ELF-1 (cell line): ENCODE data around the gene DLGAP1.
"Not testable (repeated sequence)": the region's sequence is repeated elsewhere in the genome, so short reads cannot be mapped to it uniquely, and the experiment has no call there.

Experiments
- DNase-seq: peaks from one replicate; pipeline ENCODE4 v3.0.0-alpha.2; 2016; ENCODE audit warnings: low read depth, low spot score

DLGAP1 gene

GRCh38 chr18:3472681-3473544, 982.2 kb downstream of the DLGAP1 start:
- DNase-seq, result no peak

- DNase-seq, result not testable (repeated sequence)
These were observed 983.0 kb downstream of the DLGAP1 start for GRCh38 chr18:3472121-3472520.

GRCh38 chr18:3471141-3471648, 983.9 kb downstream of the DLGAP1 start:
- no peak for DNase-seq

DNA sequence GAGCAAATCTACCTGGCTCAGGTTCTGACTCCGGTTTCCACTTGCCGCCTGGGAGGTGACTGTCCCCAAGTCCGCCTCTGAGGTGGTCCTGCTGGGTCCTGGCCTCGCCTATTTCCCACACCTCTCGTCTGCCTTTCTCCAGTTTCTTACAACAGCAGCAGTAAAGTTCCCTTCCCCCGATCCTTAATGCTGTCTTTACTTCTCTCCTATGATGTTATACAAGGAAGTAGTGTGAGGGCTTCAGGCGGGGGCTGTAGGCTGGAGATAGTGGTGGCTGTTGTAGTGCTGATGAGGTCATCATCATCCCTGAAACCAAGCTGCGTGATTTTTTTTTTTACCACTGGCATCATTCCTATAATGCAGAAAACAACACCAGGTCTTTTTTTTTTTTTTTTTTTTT, 986.3 kb downstream of the DLGAP1 start:
- DNase-seq, result no peak

DNA sequence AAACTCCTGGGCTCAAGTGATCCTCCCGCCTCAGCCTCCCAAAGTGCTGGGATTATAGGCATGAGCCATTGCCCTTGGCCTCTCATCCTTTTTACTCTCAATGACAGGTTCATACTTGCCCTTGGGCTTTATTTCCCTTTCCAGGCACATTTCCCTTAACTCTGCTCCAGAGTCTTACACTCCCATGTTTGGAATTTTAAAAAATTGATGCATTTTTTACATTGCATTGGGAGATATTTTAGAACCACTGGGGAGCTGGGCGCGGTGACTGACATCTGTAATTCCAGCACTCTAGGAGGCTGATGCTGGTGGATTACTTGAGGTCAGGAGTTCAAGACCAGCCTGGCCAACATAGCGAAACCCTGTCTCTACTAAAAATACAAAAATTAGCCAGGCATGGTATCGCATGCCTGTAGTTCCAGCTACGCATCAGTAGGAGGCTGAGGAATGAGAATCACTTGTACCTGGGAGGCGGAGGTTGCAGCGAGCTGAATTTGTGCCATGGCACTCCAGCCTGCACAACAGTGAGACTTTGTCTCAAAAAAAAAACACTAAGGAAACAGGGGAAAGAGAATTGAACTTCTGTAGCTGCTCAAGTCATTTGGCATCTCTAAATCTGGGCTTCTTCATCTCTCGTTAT, 986.9 kb downstream of the DLGAP1 start:
- no peak for DNase-seq

DNA sequence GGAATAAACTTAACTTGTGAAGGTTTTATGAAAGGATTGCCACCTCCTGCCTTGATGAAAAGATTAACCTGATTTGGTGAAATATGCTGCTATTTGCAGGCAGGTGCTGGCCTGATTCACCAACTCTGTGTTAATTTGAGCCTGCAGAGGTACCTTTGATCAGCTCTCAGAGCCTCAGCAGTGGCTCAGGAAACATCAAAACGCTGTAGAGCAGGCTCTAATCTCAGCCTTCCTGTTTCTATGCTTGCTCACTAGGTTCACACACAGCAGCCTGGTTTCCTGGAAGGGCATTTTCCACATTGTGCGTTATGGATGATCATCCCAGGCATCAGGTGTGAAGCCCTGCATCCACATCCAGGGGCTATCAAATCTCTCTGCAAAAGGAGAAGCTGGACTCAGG, 988.2 kb downstream of the DLGAP1 start:
- peak; percentile 53 for DNase-seq

- DNase-seq, result no peak
These were observed 989.1 kb downstream of the DLGAP1 start for GRCh38 chr18:3466045-3466444.

GRCh38 chr18:3463051-3463450, 992.1 kb downstream of the DLGAP1 start:
- no peak for DNase-seq

- no peak for DNase-seq
These were observed 993.4 kb downstream of the DLGAP1 start for GRCh38 chr18:3461704-3462103.

GRCh38 chr18:3460823-3461398, 994.2 kb downstream of the DLGAP1 start:
- no peak for DNase-seq

DNA sequence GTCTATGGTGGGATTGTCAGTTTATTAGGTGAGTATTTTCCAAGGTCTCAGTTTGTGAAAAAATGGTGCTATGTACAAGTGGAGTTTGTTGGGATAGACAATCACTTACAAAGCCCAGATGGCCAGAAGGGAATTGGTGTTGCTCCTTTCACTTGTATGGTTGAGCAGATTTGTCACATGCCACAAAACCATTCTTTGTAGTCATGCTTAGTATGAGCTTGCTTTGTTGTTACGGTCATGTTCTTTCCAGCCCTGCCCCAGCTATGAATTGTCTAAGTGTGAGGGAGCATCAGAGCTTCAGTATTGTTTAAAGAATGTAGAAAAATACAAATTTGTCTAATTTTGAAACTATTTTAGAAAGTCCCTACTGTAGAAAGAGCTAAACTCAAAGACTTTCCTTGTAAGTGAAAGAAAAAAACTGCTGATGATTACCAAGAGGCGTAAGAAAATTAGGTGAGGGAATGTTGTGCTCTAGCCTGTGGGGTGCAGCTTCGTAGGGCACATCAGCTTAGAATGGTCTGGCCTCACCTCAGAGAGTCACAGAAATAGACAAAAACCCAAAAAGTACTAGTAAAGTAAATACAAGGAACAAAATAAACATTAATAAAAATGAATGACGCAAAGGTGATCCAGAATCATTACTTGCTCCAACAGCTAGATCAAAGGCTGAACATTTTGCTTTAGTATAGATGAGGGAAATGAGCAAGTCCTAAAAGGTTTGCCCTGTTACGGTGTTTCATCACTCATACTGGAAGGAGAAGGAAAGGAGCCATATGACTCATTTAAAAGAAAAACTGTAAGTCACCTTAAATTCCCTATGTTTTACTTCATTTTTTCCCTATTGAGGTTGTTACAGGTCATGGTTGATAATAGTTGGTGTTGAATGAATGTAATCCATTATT, 995.9 kb downstream of the DLGAP1 start:
- no peak for DNase-seq

GRCh38 chr18:3458378-3458777, 996.7 kb downstream of the DLGAP1 start:
- no peak for DNase-seq

GRCh38 chr18:3457261-3457724, 997.8 kb downstream of the DLGAP1 start:
- DNase-seq, result no peak

DNA sequence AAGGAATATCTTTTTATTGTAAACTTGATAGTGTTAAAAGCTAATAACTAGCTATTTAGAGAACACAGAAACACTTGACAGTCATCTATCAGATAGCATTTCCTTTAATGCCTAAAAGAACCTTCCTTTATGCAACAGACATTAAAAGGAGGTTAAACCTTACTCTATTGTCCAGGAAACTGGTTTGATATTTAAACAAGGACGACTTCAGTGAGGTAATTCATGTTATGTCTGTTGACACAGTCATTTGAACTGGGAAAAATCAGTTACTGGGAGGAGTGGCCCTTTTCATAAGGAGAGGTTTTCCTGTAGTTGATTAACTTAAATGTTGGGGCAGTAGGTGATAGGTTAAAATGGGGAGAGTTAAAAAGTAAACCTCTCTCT, 998.4 kb downstream of the DLGAP1 start:
- no peak for DNase-seq

DNA sequence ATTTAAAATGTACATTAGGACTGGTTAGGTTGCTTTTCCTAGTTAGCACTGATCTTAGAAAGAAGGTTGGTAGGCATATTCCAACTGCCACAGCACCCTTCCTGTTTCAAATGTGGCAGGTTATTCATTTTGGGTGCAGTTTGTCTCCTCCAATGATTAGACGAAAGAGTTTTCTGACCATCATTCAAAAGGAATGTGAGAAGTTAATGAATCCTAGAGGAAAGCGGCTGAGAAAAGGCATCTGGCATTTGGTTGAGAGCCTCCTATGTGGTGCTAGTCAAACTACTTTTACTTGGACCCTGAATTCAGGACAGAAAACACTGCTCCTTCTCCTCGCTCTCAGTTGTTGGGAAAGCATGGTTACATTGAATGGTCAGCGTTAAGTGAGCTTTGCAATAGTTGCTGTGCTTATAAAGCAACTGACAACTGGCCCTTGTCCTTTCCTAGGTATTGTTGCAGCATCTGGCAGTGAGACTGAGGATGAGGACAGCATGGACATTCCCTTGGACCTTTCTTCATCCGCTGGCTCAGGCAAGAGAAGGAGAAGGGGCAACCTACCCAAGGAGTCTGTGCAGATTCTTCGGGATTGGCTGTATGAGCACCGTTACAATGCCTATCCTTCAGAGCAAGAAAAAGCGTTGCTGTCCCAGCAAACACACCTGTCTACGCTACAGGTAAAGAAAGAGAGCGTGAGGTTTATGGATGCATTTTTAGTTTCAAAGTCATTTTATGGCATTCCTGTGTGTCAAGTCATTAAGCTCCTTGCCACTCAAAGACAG, 999.0 kb downstream of the DLGAP1 start:
- peak; percentile 19 for DNase-seq

DNA sequence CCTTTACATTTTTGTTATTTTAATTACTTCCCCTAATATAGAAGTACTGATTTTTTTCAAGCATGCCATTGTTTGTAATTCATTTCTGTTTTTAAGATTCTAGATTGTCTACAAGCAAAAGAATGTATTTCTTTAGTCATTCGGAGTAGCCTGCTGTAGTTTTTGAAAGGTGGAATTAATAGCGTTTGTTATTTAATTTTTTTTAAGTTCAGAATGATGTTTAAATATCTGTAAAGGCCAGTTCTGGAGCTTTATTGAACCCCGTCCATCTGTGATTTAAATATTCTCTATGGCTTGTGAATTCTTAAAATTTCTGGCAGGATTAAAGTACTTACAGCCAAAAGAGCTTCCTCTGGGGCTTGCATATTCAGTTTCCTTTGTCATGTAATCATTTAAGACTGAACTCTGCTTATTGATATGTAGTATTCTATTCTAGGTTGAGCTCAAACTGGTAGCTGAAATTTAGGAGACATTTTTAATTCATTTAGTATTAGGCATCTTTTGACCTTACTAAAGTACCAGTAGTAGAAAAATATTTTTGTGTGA, 999.9 kb downstream of the DLGAP1 start:
- DNase-seq, result no peak

- DNase-seq, result peak; percentile 65
These were observed 1000.6 kb downstream of the DLGAP1 start for GRCh38 chr18:3454365-3455089.

DNA sequence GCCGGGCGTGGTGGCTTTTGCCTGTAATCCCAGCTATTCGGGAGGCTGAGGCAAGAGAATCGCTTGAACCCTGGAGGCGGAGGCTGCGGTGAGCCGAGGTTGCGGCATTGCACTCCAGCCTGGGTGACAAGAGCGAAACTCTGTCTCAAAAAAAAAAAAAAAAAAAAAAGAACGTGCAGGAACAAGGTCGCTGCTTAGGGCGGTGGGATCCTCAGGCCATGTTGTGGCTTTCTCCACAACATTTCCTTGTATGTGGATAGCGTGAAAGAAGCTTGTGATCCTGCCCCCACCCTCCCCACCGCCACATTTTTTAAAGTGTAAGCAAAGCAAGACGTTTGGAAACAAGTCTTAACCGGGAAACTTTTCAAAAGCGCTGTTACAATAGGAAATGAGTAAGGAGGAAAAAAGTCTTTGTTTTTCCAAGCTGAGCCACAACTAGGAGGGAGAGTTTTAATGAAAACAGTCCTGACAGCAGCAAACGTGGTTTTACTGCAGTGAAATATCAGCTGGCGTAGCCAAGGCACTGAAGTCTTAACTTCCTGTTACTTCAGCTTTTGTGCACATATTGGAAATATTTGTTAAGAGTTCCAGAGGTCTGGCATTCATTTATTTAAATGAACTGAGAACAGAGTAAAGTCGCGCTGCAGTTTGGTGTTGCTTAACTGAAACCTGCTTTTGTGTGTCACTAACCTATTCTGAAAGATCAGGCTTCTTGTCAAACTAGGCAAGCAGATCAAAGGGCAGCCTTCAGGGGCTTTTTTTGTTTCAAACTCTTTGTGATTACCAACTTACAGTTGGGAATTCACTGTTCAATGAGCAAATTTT, 1001.4 kb downstream of the DLGAP1 start:
- DNase-seq, result peak; percentile 74
